HCT116 (cell line): ENCODE results near the gene RPL36A. TPM values are rescaled to one million over a fixed set of nuclear protein-coding genes. Genes with fewer than 3 reads are reported as not detected.

Experiments
- ATAC-seq: fragments of 200-7000 bp; cut with Tn5 transposase; 2 replicates; pipeline ENCODE4 v1.9.1; 2020; ENCODE audit warnings: mild to moderate bottlenecking, moderate library complexity
- BruUV-seq: library from RNA; stranded (reverse); fragments of 400-500 nt; replicated peaks from 2 replicates; lab custom pipeline; 2021; lab: Mats Ljungman, UMichigan
- CTCF ChIA-PET: fragments of 300-600 bp; sonication (Branson Sonifier 250); formaldehyde crosslinking; loops from one replicate; lab custom pipeline; 2021; ENCODE audit warnings: antibody characterized with exemption; lab: Charles Lee
- POLR2A ChIA-PET: fragments of 300-600, 350-600 bp; sonication (Branson Sonifier 250); formaldehyde crosslinking; loops from one replicate; lab custom pipeline; 2021; ENCODE audit warnings: antibody characterized with exemption; lab: Charles Lee
- RAD21 ChIA-PET, 2 experiments: fragments of 300-600 bp; sonication (Branson Sonifier 250); formaldehyde crosslinking; loops; one replicate each; lab custom pipeline; 2023; ENCODE audit warnings: low total read pairs in 2 of 2; ENCODE audit not compliant: uncharacterized antibody in 2 of 2, unreplicated experiment in 2 of 2, low non-redundant PET in 1 of 2; lab: Charles Lee
- DNase-seq: peaks from one replicate; pipeline ENCODE4 v3.0.0-alpha.2; 2010; ENCODE audit warnings: low read depth, low spot score
- H2AFZ ChIP-seq: fragments of 200-600 bp; shearing (Covaris generic), sonication (generic); 2 replicates; pipeline ENCODE4 v1.6.1; 2017; ENCODE audit warnings: low read depth, mixed run types, mixed read lengths, antibody characterized with exemption, low read length; ENCODE audit not compliant: poor library complexity, severe bottlenecking
- H3K27ac ChIP-seq: 2 replicates; pipeline ENCODE4 v1.5.1; 2012; ENCODE audit warnings: low read depth, low read length
- H3K27me3 ChIP-seq: fragments of 200-600 bp; sonication (generic); 2 replicates; pipeline ENCODE4 v1.6.1; 2016; ENCODE audit warnings: mixed run types, low read length, mixed read lengths; ENCODE audit not compliant: insufficient read depth
- H3K36me3 ChIP-seq, 2 experiments: fragments of 200-500 bp in 1 of 2; fragments of 200-600 bp in 1 of 2; sonication (Bioruptor generic) in 1 of 2; sonication (generic) in 1 of 2; 2 replicates each; pipeline versions ENCODE4 v1.5.1 to v1.6.1; 2014 to 2016; ENCODE audit warnings: low read length in 2 of 2, inconsistent platforms in 1 of 2, mixed read lengths in 1 of 2, mixed run types in 1 of 2; ENCODE audit not compliant: insufficient read depth in 2 of 2, control insufficient read depth in 1 of 2
- H3K4me1 ChIP-seq, 2 experiments: fragments of 200-600 bp in 1 of 2; sonication (generic) in 1 of 2; 2 replicates each; pipeline versions ENCODE4 v1.5.1 to v1.6.1; 2012 to 2017; ENCODE audit warnings: low read length in 2 of 2, inconsistent platforms in 1 of 2, mild to moderate bottlenecking in 1 of 2, mixed read lengths in 1 of 2, mixed run types in 1 of 2, moderate library complexity in 1 of 2; ENCODE audit not compliant: insufficient read depth in 2 of 2, control insufficient read depth in 1 of 2
- H3K4me2 ChIP-seq: fragments of 200-600 bp; sonication (generic); 2 replicates; pipeline ENCODE4 v1.6.1; 2017; ENCODE audit warnings: mixed run types, low read length, mixed read lengths
- H3K4me3 ChIP-seq, 2 experiments: fragments of 200-600 bp in 1 of 2; sonication (generic) in 1 of 2; replicated peaks in 1 of 2; 2 replicates each; pipeline ENCODE4 v1.5.1; 2011 to 2016; ENCODE audit warnings: low read length in 2 of 2, control low read depth in 1 of 2, low read depth in 1 of 2, mild to moderate bottlenecking in 1 of 2, mixed read lengths in 1 of 2, mixed run types in 1 of 2
- H3K79me2 ChIP-seq: fragments of 200-600 bp; sonication (generic); 2 replicates; pipeline ENCODE4 v1.6.1; 2017; ENCODE audit warnings: mild to moderate bottlenecking, mixed run types, low read length, moderate library complexity, mixed read lengths; ENCODE audit not compliant: insufficient read depth
- H3K9ac ChIP-seq: fragments of 200-600 bp; sonication (generic); 2 replicates; pipeline ENCODE4 v1.6.1; 2016; ENCODE audit warnings: low read length, mixed read lengths
- H3K9me2 ChIP-seq: fragments of 200-600 bp; sonication (generic), shearing (Covaris generic); 2 replicates; pipeline ENCODE4 v1.6.1; 2017; ENCODE audit warnings: mixed run types, mild to moderate bottlenecking, moderate library complexity; ENCODE audit not compliant: insufficient read depth
- H3K9me3 ChIP-seq, 2 experiments: fragments of 200-500 bp in 1 of 2; fragments of 200-600 bp in 1 of 2; sonication (Bioruptor generic) in 1 of 2; sonication (generic) in 1 of 2; 2 replicates each; pipeline ENCODE4 v1.6.1; 2014 to 2017; ENCODE audit warnings: low read length in 2 of 2, mixed read lengths in 2 of 2, inconsistent platforms in 1 of 2, low read depth in 1 of 2, mild to moderate bottlenecking in 1 of 2, mixed run types in 1 of 2, moderate library complexity in 1 of 2; ENCODE audit not compliant: control insufficient read depth in 1 of 2, insufficient read depth in 1 of 2
- H4K20me1 ChIP-seq: fragments of 200-600 bp; sonication (generic), shearing (Covaris generic); 2 replicates; pipeline ENCODE4 v1.6.1; 2017; ENCODE audit warnings: mixed run types, mild to moderate bottlenecking, moderate library complexity; ENCODE audit not compliant: insufficient read depth
- CBX3 ChIP-seq: IDR thresholded peaks from 2 replicates; pipeline ENCODE4 v1.6.1; 2012; ENCODE audit warnings: low read depth
- CEBPB ChIP-seq: IDR thresholded peaks from 2 replicates; pipeline ENCODE4 v1.6.1; 2012; ENCODE audit warnings: low read depth
- EGR1 ChIP-seq: IDR thresholded peaks from 2 replicates; pipeline ENCODE4 v1.6.1; 2012; ENCODE audit warnings: low read depth
- ELF1 ChIP-seq: IDR thresholded peaks from 2 replicates; pipeline ENCODE4 v1.6.1; 2012; ENCODE audit warnings: low read depth, borderline replicate concordance
- EZH2phosphoT487 ChIP-seq: fragments of 200-600 bp; IDR thresholded peaks from 2 replicates; pipeline ENCODE4 v1.6.1; 2018; ENCODE audit warnings: antibody characterized with exemption, borderline replicate concordance
- FOSL1 ChIP-seq: IDR thresholded peaks from 2 replicates; pipeline ENCODE4 v1.6.1; 2012; ENCODE audit warnings: low read depth
- JUND ChIP-seq: IDR thresholded peaks from 2 replicates; pipeline ENCODE4 v1.6.1; 2012
- POLR2A ChIP-seq: IDR thresholded peaks from 2 replicates; pipeline ENCODE4 v1.7.0; 2011; ENCODE audit warnings: borderline replicate concordance; ENCODE audit not compliant: insufficient read depth, insufficient read length; ENCODE audit errors: extremely low read depth
- POLR2AphosphoS5 ChIP-seq: IDR thresholded peaks from 2 replicates; pipeline ENCODE4 v1.6.1; 2011; ENCODE audit warnings: mild to moderate bottlenecking, low read depth, low read length, moderate library complexity
- REST ChIP-seq: IDR thresholded peaks from 2 replicates; pipeline ENCODE4 v1.6.1; 2012; ENCODE audit warnings: low read depth
- SP1 ChIP-seq: IDR thresholded peaks from 2 replicates; pipeline ENCODE4 v1.6.1; 2012; ENCODE audit warnings: low read depth
- SRF ChIP-seq: IDR thresholded peaks from 2 replicates; pipeline ENCODE4 v1.6.1; 2012; ENCODE audit warnings: low read depth
- TCF7L2 ChIP-seq: IDR thresholded peaks from 2 replicates; pipeline ENCODE4 v1.7.0; 2011; ENCODE audit warnings: borderline replicate concordance, inconsistent platforms; ENCODE audit not compliant: insufficient read depth, insufficient read length; ENCODE audit errors: extremely low read depth
- YY1 ChIP-seq: IDR thresholded peaks from 2 replicates; pipeline ENCODE4 v1.6.1; 2011; ENCODE audit warnings: low read length, low read depth, moderate library complexity, mild to moderate bottlenecking; ENCODE audit not compliant: insufficient replicate concordance; ENCODE audit errors: extremely low read depth
- ZBTB33 ChIP-seq: IDR thresholded peaks from 2 replicates; pipeline ENCODE4 v1.6.1; 2011; ENCODE audit warnings: mild to moderate bottlenecking, low read length, moderate library complexity; ENCODE audit not compliant: insufficient replicate concordance; ENCODE audit errors: extremely low read depth
- ZFX ChIP-seq: fragments of 450-650 bp; IDR thresholded peaks from 2 replicates; pipeline ENCODE4 v1.6.1; 2017
- ZNF274 ChIP-seq: fragments of 200-500 bp; sonication (Bioruptor generic); IDR thresholded peaks from 2 replicates; pipeline ENCODE4 v1.6.1; 2014; ENCODE audit warnings: mild to moderate bottlenecking, low read depth, low read length, inconsistent platforms
- intact Hi-C: fragments of 100-400 bp; cut with micrococcal nuclease; formaldehyde crosslinking; loops from 2 replicates; pipeline ENCODE4 v1.10.0; 2022
- total RNA-seq: library from RNA; stranded (reverse); gene quantifications from one replicate; pipeline ENCODE4 v1.2.1, GENCODE V29; 2021; ENCODE audit not compliant: unreplicated experiment
- TF ChIP-seq, protein P1 (sequence below): IDR thresholded peaks from 2 replicates; pipeline ENCODE4 v1.6.1; 2012
- TF ChIP-seq, protein P2 (sequence below): IDR thresholded peaks from 2 replicates; pipeline ENCODE4 v1.6.1; 2012

The RPL36A gene
- total RNA-seq, 1 experiment from 2014 or later, result 360 TPM

DNA sequence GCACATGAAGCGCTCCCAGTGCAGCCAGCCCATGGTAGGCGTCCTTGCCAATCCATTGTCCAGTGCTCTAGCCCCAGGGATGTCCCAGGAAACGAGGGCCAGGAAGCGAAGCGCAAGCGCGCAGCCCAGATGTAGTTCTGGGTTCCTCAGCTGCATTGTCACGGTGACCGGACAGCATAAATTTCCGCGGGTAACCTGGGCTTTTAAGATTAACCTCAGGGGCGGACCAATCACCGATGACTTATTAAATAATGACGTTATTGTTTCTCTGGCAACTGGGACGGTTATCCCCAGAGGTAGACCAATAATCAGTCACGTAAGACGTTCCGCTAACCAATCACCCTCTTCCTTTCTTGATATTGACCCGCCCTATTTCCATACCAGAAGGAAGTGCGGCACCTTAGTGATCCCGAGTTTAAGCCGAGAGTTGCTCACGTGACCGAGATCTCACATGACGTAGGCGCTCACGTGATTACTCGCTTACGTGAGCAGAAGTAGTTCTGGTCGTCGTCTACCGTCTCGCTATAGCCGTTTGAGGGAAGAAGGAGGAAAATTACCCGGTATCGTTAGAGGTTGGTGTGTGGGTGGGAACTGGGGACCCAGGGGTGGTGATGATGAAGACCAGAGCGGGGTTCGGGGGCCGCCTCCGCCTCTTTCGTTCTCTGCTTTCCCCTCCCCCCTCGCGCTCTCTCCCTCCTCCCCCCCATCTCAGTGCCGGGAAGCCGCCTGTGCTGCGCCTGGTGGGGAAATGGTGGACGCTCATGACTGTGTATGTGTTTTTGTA is 17.1 kb downstream of the RPL36A start, which contains the start of the genes GLA and HNRNPH2:
Gene GLA (minus strand): TSS at position 178 of the 784 bp plus-strand sequence. CDS start 22 bp downstream, at position 156.
Gene HNRNPH2 (plus strand): TSS at position 475 of the 784 bp plus-strand sequence. CDS start 3,767 bp downstream, outside the sequence.
- no peaks in the 10 kb centered on the region for H3K27me3 ChIP-seq
- no peak within 1 kb of the TSS for H2AFZ ChIP-seq
- peak; percentile 96 for DNase-seq
- intact Hi-C loops, result no loop called here
- no peaks in the 10 kb centered on the region for H3K9me2 ChIP-seq
- peak within 1 kb of the TSS; percentile 91 for H3K9ac ChIP-seq
- peaks cover 2 to 6% of the 10 kb centered on the region in 2 experiments; a peak in 3 of 4 replicates for H3K36me3 ChIP-seq
- RAD21 ChIA-PET, result no interaction called here
- H3K4me3 ChIP-seq, result peak within 1 kb of the TSS; percentile 76 to 90
- peak; percentile 93 for ATAC-seq
- 0 out of 4 replicates have a peak, but pooled peaks cover 0 to 3% of the 10 kb centered on the region in 2 experiments for H3K4me1 ChIP-seq
- no TSS peak for BruUV-seq
- H3K27ac ChIP-seq, result peak within 1 kb of the TSS; percentile 79
- no peaks in the 10 kb centered on the region for H3K9me3 ChIP-seq
- no peaks in the 10 kb centered on the region for H4K20me1 ChIP-seq
- peak within 1 kb of the TSS; percentile 80 for H3K4me2 ChIP-seq
- CTCF ChIA-PET, result interaction anchor here (0.9 kb wide), 1 partner anchor 17 kb away, joined by 3 read pairs; the partner anchor contains the start of gene RPL36A
- peaks cover 76% of the 10 kb centered on the region for H3K79me2 ChIP-seq
- POLR2A ChIA-PET, result interaction anchor here (0.9 kb wide), 1 partner anchor 10 kb away, joined by 4 read pairs; no protein-coding TSS in a partner anchor
- TF ChIP-seq SP1 (peak; percentile 75), CBX3 (no peak), POLR2AphosphoS5 (peak; percentile 75), CEBPB (no peak), JUND (no peak), FOSL1 (no peak), ZFX (no peak), TCF7L2 (peak; percentile 80), ZNF274 (no peak), ZBTB33 (no peak), POLR2A (peak; percentile 63), ELF1 (peak; percentile 35; the same call in 1 of the 2 replicates), REST (no peak), EZH2phosphoT487 (no peak), EGR1 (no peak), SRF (no peak), YY1 (peak; percentile 74)
- TF ChIP-seq, protein P1, sequence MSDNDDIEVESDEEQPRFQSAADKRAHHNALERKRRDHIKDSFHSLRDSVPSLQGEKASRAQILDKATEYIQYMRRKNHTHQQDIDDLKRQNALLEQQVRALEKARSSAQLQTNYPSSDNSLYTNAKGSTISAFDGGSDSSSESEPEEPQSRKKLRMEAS, result peak; percentile 55
- TF ChIP-seq, protein P2, sequence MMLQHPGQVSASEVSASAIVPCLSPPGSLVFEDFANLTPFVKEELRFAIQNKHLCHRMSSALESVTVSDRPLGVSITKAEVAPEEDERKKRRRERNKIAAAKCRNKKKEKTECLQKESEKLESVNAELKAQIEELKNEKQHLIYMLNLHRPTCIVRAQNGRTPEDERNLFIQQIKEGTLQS, result no peak
